NT2/D1 (cell line): ENCODE measurements around the gene ZNF248.

Source experiments
- DNase-seq: peaks from one replicate; pipeline ENCODE4 v3.0.0-alpha.2; 2011; ENCODE audit warnings: low read depth, low spot score
- H3K27me3 ChIP-seq: 2 replicates; pipeline ENCODE4 v1.6.0; 2011; ENCODE audit warnings: mild to moderate bottlenecking; ENCODE audit not compliant: insufficient read length, insufficient read depth
- H3K36me3 ChIP-seq: 2 replicates; pipeline ENCODE4 v1.6.1; 2011; ENCODE audit warnings: mild to moderate bottlenecking, low read length, mixed read lengths; ENCODE audit not compliant: insufficient read depth, insufficient read length
- H3K4me1 ChIP-seq: 2 replicates; pipeline ENCODE4 v1.5.1; 2011; ENCODE audit not compliant: insufficient read depth, insufficient read length
- H3K4me3 ChIP-seq: 2 replicates; pipeline ENCODE4 v1.5.1; 2011; ENCODE audit warnings: low read depth; ENCODE audit not compliant: insufficient read length
- H3K9ac ChIP-seq: 2 replicates; pipeline ENCODE4 v1.6.0; 2011; ENCODE audit warnings: low read depth; ENCODE audit not compliant: insufficient read length
- H3K9me3 ChIP-seq: 2 replicates; pipeline ENCODE4 v1.5.1; 2011; ENCODE audit warnings: mild to moderate bottlenecking, low read length; ENCODE audit not compliant: insufficient read depth
- SUZ12 ChIP-seq: IDR thresholded peaks from 2 replicates; pipeline ENCODE4 v1.6.1; 2011; ENCODE audit not compliant: insufficient read length, insufficient read depth; ENCODE audit errors: extremely low read depth
- YY1 ChIP-seq: IDR thresholded peaks from 2 replicates; pipeline ENCODE4 v1.6.1; 2011; ENCODE audit not compliant: insufficient read length, insufficient read depth
- ZNF274 ChIP-seq: IDR thresholded peaks from 2 replicates; pipeline ENCODE4 v1.6.1; 2011; ENCODE audit warnings: mild to moderate bottlenecking, low read depth, low read length

The ZNF248 gene

DNA sequence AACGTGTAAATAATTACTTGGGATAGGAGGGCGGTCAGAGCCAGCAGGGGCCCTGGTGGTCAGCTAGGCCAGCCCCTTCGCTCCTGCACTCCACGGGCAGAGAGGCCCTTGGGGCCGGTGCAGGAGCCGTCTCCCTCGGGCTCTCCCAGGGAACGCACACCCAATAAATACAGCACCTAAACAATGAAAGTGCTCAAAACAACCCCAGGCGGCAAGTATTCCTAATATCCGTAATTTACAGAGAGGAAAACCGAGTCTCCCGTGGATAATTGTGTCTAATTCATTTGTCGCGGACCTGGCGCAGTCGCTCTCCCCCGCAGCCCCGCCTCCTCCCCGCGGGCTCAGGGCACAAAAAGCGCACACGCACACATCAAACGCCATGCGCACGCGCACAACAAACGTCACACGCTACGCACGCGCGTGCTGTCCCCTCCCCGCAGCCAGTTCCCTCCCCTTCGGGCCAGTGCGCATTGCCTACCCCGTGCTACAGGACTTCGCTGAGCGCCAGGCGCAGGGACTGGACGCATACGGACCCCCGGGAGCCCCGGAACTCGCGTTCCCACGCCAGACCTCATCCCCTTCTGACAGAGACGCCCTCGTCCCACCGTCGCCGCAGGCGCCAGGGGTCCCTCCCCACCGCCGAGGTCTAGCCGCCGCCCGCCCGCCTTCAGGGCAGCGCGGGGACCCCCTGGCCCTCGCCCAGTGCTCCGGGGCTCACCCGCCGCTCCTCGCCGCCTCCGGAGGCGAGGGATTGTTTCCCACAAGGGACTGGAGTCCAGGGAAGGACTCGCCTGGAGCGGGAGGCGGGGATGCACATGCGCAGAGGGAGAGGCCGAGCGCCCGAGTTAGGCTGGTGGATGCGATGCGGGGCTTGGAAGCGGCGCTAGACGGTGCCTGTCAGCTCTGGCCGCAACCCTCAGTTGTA is at the start of gene ZNF248:
Gene ZNF248, minus strand, starts transcription at position 324 of the 925 bp plus-strand sequence. CDS start 1,300 bp downstream, outside the sequence.
- Histone ChIP-seq H3K4me1 (no peaks in the 10 kb centered on the region), H3K27me3 (no peaks in the 10 kb centered on the region), H3K4me3 (peak within 1 kb of the TSS; percentile 69), H3K9me3 (peaks cover 8% of the 10 kb centered on the region; the same call in 1 of the 2 replicates), H3K36me3 (no peaks in the 10 kb centered on the region), H3K9ac (peak within 1 kb of the TSS; percentile 85)
- TF ChIP-seq SUZ12 (no peak), ZNF274 (no peak), YY1 (no peak)
- DNase-seq = peak; percentile 76

DNA sequence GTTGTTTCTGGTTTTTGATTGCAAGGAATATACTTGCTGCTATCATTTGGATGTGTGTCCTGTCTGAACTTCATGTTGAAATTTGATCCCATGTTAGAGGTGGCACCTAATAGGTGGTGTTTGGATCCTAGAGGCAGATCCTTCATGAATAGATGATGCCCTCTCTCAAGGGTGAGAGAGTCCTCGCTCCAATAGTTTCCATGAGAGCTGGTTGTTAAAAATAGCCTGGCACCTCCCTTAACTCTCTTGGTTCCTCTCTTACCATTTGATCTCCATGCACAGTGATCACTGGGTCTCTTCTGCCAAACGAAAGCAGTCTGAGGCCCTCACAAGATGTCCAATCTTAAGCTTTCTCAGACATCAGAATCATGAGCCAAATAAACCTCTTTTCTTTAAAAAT is 49.0 kb upstream of the ZNF248 start:
- no peak for DNase-seq
- no peaks in the 10 kb centered on the region for H3K9me3 ChIP-seq

DNA sequence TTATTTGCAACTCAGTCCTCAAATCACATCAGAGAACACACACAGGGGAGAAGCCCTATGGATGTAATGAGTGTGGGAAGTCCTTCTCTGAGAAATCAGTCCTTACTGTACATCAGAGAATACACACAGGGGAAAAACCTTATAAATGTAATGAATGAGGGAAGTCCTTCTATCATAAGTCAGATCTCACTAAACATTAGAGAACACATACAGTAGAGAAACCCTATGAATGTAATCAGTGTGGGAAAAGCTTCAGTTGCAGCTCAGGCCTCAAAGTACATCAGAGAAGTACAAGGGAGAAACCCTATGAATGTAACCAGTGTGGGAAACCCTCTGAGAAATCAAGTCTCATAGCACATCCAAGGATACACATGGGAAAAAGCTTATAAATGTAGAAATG is 39.0 kb upstream of the ZNF248 start:
- Histone ChIP-seq H3K9me3 (peaks cover 25% of the 10 kb centered on the region), H3K27me3 (no peaks in the 10 kb centered on the region), H3K4me3 (no peak overlapping the region), H3K36me3 (no peaks in the 10 kb centered on the region), H3K9ac (no peak overlapping the region), H3K4me1 (no peaks in the 10 kb centered on the region)
- no peak for DNase-seq
- no peak for TF ChIP-seq YY1
- no peak for TF ChIP-seq SUZ12
- no peak for TF ChIP-seq ZNF274

More for the DNA sequence above, 49.0 kb upstream of the ZNF248 start:
- H3K27me3 ChIP-seq = no peaks in the 10 kb centered on the region
- no peak for TF ChIP-seq SUZ12
- no peak for TF ChIP-seq ZNF274
- no peak for TF ChIP-seq YY1
- H3K4me3 ChIP-seq = no peak overlapping the region
- no peak overlapping the region for H3K9ac ChIP-seq
- H3K4me1 ChIP-seq = no peaks in the 10 kb centered on the region
- no peaks in the 10 kb centered on the region for H3K36me3 ChIP-seq

DNA sequence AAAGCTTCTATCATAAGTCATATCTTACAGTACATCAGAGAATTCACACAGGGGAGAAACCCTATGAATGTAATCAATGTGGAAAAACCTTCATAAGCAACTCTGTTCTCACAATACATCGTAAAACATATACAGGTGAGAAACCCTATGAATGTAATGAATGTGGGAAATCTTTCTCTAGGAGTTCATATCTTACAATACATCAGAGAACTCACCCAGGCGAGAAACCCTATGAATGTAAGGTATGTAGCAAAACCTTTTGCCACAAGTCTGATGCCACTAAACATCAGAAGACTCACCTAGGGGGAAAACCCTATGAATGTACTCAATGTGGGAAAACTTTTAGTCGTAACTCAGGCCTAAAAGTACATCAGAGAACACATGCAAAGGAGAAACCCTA is 38.3 kb upstream of the ZNF248 start:
- no peak for TF ChIP-seq SUZ12
- TF ChIP-seq ZNF274 = no peak
- no peak for TF ChIP-seq YY1
- Histone ChIP-seq H3K4me1 (no peaks in the 10 kb centered on the region), H3K36me3 (no peaks in the 10 kb centered on the region), H3K9ac (no peak overlapping the region), H3K9me3 (peaks cover 29% of the 10 kb centered on the region), H3K27me3 (no peaks in the 10 kb centered on the region), H3K4me3 (no peak overlapping the region)
- no peak for DNase-seq

DNA sequence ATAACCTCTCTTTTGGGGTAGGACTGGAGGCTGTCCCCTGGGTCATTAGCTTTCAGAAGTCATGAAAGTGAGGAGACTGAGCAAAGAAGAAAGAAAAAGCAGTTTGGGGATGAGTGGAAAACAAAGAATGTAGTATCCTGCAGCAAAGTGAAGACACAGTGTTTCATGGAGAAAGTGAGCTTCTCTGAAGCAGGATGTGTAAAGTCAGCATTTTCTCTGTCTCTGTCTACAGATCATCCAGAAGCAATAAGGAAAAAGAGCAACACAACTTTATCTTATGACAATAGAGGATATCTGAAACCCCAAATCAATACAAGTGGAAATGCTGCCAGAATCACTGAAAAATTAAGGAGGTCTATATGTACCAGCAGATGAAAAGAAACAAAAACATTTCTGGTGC is 28.4 kb upstream of the ZNF248 start:
- H3K27me3 ChIP-seq = no peaks in the 10 kb centered on the region
- H3K4me1 ChIP-seq = no peaks in the 10 kb centered on the region
- TF ChIP-seq SUZ12 = no peak
- no peak for TF ChIP-seq ZNF274
- no peak for TF ChIP-seq YY1
- H3K9me3 ChIP-seq = no peaks in the 10 kb centered on the region; the same call in 1 of the 2 replicates
- no peak overlapping the region for H3K9ac ChIP-seq
- DNase-seq = no peak
- no peak overlapping the region for H3K4me3 ChIP-seq
- no peaks in the 10 kb centered on the region for H3K36me3 ChIP-seq

DNA sequence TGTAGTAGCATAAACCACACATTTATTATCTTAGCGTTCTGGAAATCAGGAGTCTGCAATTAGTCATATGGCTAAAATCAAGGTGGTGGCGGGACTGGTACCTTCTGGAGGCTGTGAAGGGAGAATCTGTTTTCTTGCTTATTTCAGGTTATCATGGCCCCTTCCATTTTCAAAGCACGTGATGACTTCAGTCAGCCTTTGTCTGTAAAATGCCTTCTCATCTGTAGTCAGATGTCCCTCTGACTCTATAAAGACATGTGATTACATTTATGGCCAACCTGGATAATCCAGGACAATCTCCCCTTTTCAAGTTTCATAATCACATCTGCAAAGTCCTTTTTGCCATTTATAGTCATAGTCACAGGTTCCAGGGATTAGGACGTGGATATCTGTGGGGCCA is 15.5 kb upstream of the ZNF248 start:
- Histone ChIP-seq H3K36me3 (no peaks in the 10 kb centered on the region), H3K27me3 (no peaks in the 10 kb centered on the region), H3K9me3 (no peaks in the 10 kb centered on the region), H3K4me1 (no peaks in the 10 kb centered on the region), H3K4me3 (no peak overlapping the region), H3K9ac (no peak overlapping the region)
- no peak for DNase-seq
- TF ChIP-seq YY1 = no peak
- TF ChIP-seq ZNF274 = no peak
- no peak for TF ChIP-seq SUZ12

DNA sequence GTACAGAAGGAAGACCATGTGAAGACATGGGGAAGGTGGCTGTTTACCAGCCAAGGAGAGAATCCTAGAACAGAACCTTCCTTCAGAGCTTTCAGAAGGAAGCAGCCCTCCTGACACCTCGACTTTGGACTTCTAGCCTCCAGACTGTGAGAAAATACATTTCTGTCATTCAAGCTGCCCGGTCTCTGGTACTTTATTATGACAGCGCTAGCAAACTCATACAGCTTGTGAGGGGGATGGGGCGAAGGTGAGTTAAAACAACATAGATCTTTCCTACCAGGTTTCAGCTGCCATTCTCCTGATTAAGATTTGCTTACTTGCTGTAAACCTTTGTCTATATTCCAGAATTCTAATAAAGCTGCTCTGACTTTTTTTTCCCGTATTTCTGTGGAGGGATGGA is 14.9 kb upstream of the ZNF248 start:
- no peaks in the 10 kb centered on the region for H3K9me3 ChIP-seq
- no peaks in the 10 kb centered on the region for H3K4me1 ChIP-seq
- H3K27me3 ChIP-seq = no peaks in the 10 kb centered on the region
- TF ChIP-seq YY1 = no peak
- no peak for TF ChIP-seq SUZ12
- no peak for TF ChIP-seq ZNF274
- no peaks in the 10 kb centered on the region for H3K36me3 ChIP-seq
- DNase-seq = no peak
- no peak overlapping the region for H3K9ac ChIP-seq
- no peak overlapping the region for H3K4me3 ChIP-seq
